ENCODE results near the gene RABL6. TPM values are rescaled to one million over a fixed set of nuclear protein-coding genes. Genes with fewer than 3 reads are reported as not detected.

Gene RABL6
- total RNA-seq, 1 donor from 2014 or later = 71.2 TPM

DNA sequence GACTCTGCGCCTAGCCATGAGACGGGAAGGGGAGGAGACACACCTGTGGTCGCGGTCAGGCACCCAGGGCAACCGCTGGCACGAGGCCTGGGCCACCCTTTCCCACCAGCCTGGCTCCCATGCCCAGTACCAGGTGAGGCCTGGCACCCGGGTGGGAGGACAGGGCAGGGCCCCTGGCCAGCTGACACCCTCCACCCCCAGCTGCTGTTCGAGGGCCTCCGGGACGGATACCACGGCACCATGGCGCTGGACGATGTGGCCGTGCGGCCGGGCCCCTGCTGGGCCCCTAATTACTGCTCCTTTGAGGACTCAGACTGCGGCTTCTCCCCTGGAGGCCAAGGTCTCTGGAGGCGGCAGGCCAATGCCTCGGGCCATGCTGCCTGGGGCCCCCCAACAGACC, 49.4 kb downstream of the RABL6 start:
- Histone ChIP-seq H3K36me3 (no peaks in the 10 kb centered on the region), H2AFZ (replicated peaks) (no peak overlapping the region), H3K9me3 (ENCODE audit: low read depth) (no peaks in the 10 kb centered on the region), H4K20me1 (ENCODE audit: low read depth) (peaks cover 8% of the 10 kb centered on the region), H3K4me3 (no peak overlapping the region), H3K79me2 (ENCODE audit: low read depth) (no peaks in the 10 kb centered on the region), H3F3A (ENCODE audit: low read depth) (no peaks in the 10 kb centered on the region), H3K4me1 (no peaks in the 10 kb centered on the region), H3K27me3 (no peaks in the 10 kb centered on the region), H3K27ac (no peak overlapping the region), H3K4me2 (no peak overlapping the region), H3K9ac (no peak overlapping the region)
- Mint-ChIP-seq H3K27me3 (ENCODE audit: insufficient read depth, low read depth) (no peaks in the 10 kb centered on the region), H3K9me3 (no peaks in the 10 kb centered on the region), H3K36me3 (peaks cover 1% of the 10 kb centered on the region), H3K27ac (no peak overlapping the region), H3K4me3 (no peak overlapping the region), H3K4me1 (no peaks in the 10 kb centered on the region)
- DNase-seq (ENCODE audit: low spot score) = no peak
- TF ChIP-seq EZH2 (IDR thresholded peaks at IDR 0.05) = no peak
- TF ChIP-seq, protein P1, sequence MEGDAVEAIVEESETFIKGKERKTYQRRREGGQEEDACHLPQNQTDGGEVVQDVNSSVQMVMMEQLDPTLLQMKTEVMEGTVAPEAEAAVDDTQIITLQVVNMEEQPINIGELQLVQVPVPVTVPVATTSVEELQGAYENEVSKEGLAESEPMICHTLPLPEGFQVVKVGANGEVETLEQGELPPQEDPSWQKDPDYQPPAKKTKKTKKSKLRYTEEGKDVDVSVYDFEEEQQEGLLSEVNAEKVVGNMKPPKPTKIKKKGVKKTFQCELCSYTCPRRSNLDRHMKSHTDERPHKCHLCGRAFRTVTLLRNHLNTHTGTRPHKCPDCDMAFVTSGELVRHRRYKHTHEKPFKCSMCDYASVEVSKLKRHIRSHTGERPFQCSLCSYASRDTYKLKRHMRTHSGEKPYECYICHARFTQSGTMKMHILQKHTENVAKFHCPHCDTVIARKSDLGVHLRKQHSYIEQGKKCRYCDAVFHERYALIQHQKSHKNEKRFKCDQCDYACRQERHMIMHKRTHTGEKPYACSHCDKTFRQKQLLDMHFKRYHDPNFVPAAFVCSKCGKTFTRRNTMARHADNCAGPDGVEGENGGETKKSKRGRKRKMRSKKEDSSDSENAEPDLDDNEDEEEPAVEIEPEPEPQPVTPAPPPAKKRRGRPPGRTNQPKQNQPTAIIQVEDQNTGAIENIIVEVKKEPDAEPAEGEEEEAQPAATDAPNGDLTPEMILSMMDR (IDR thresholded peaks at IDR 0.05) = no peak
- no peak for TF ChIP-seq EZH2phosphoT487 (IDR thresholded peaks at IDR 0.05)

- no peak for DNase-seq (ENCODE audit: low spot score)
- Histone ChIP-seq H3K9me3 (ENCODE audit: low read depth) (no peaks in the 10 kb centered on the region), H3K36me3 (no peaks in the 10 kb centered on the region), H3K79me2 (ENCODE audit: low read depth) (no peaks in the 10 kb centered on the region), H3K27ac (no peak overlapping the region), H2AFZ (replicated peaks) (no peak overlapping the region), H3K4me3 (no peak overlapping the region), H3K27me3 (no peaks in the 10 kb centered on the region), H3K4me1 (no peaks in the 10 kb centered on the region), H3K9ac (no peak overlapping the region), H4K20me1 (ENCODE audit: low read depth) (peaks cover 8% of the 10 kb centered on the region), H3F3A (ENCODE audit: low read depth) (no peaks in the 10 kb centered on the region), H3K4me2 (no peak overlapping the region)
- no peaks in the 10 kb centered on the region for H3K4me1 Mint-ChIP-seq
- no peaks in the 10 kb centered on the region for H3K9me3 Mint-ChIP-seq
- no peak for TF ChIP-seq EZH2phosphoT487 (IDR thresholded peaks at IDR 0.05)
- no peak for TF ChIP-seq EZH2 (IDR thresholded peaks at IDR 0.05)
- TF ChIP-seq, protein P1 (IDR thresholded peaks at IDR 0.05) = no peak
- H3K36me3 Mint-ChIP-seq = peaks cover 4% of the 10 kb centered on the region
- peaks cover 3% of the 10 kb centered on the region for H3K27me3 Mint-ChIP-seq (ENCODE audit: insufficient read depth, low read depth)
- H3K27ac Mint-ChIP-seq = no peak overlapping the region
- no peak overlapping the region for H3K4me3 Mint-ChIP-seq
Measured at GRCh38 chr9:136857581-136858412, 50.0 kb downstream of the RABL6 start.

DNA sequence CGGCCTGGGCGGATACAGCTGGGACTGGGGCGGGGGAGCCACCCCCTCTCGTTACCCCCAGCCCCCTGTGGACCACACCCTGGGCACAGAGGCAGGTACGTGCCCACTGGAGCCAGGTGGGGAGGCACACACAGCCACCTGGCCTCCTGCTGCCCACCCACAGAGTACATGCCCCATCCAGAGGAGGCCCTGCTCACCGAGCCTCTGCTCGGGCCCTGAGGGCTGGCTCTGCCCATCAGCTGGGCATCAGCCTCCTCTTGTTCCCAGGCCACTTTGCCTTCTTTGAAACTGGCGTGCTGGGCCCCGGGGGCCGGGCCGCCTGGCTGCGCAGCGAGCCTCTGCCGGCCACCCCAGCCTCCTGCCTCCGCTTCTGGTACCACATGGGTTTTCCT, 50.7 kb downstream of the RABL6 start:
- Histone ChIP-seq H4K20me1 (ENCODE audit: low read depth) (peaks cover 13% of the 10 kb centered on the region), H2AFZ (replicated peaks) (no peak overlapping the region), H3K27ac (no peak overlapping the region), H3K79me2 (ENCODE audit: low read depth) (peaks cover 2% of the 10 kb centered on the region), H3K4me1 (no peaks in the 10 kb centered on the region), H3F3A (ENCODE audit: low read depth) (no peaks in the 10 kb centered on the region), H3K27me3 (no peaks in the 10 kb centered on the region), H3K4me2 (no peak overlapping the region), H3K36me3 (no peaks in the 10 kb centered on the region), H3K9ac (no peak overlapping the region), H3K4me3 (no peak overlapping the region), H3K9me3 (ENCODE audit: low read depth) (no peaks in the 10 kb centered on the region)
- Mint-ChIP-seq H3K27ac (no peak overlapping the region), H3K9me3 (no peaks in the 10 kb centered on the region), H3K27me3 (ENCODE audit: insufficient read depth, low read depth) (peaks cover 3% of the 10 kb centered on the region), H3K4me3 (no peak overlapping the region), H3K36me3 (peaks cover 6% of the 10 kb centered on the region), H3K4me1 (no peaks in the 10 kb centered on the region)
- no peak for DNase-seq (ENCODE audit: low spot score)
- TF ChIP-seq EZH2 (IDR thresholded peaks at IDR 0.05) (no peak), EZH2phosphoT487 (IDR thresholded peaks at IDR 0.05) (no peak)
- TF ChIP-seq, protein P1 (IDR thresholded peaks at IDR 0.05) = no peak

Measured in neural progenitor cell (in vitro differentiated cells).